ENCODE results near the gene HLTF. TPM values are rescaled to one million over a fixed set of nuclear protein-coding genes. Genes with fewer than 3 reads are reported as not detected.

The HLTF gene
- total and polyA plus RNA-seq, 2 of the 4 experiments (the other 2 are of a cell fraction) = 12.6 to 39.1 TPM

- ATAC-seq (ENCODE audit: low read depth) (no peak), DNase-seq (no peak)
- Histone ChIP-seq H2BK15ac (ENCODE audit: low read depth, low read length) (no peak overlapping the region), H3K4me3 (ENCODE audit: insufficient read depth, low read depth, low read length) (no peak overlapping the region), H4K20me1 (ENCODE audit: insufficient read depth, low read length) (no peaks in the 10 kb centered on the region), H2AK5ac (ENCODE audit: low read depth, low read length) (no peak overlapping the region), H3K56ac (ENCODE audit: extremely low read depth, insufficient read depth, low read length) (no peak overlapping the region), H3K23ac (ENCODE audit: low read depth, low read length) (no peak overlapping the region), H4K91ac (ENCODE audit: insufficient read depth, low read depth, low read length) (no peak overlapping the region), H4K8ac (ENCODE audit: low read depth in 2 of 2, low read length in 2 of 2) (no peak overlapping the region), H3K79me1 (ENCODE audit: low read depth in 1 of 2, low read length in 2 of 2) (no peaks in the 10 kb centered on the region), H2BK120ac (ENCODE audit: low read depth, low read length) (no peak overlapping the region), H3K9me3 (ENCODE audit: control insufficient read depth, insufficient read depth, low read length) (no peaks in the 10 kb centered on the region; the same call in 1 of the 2 replicates), H3K14ac (replicated peaks; ENCODE audit: low read depth, low read length) (no peak overlapping the region), H2BK20ac (ENCODE audit: low read depth, low read length) (no peak overlapping the region), H3K18ac (ENCODE audit: low read depth, low read length) (no peak overlapping the region), H4K5ac (ENCODE audit: low read depth, low read length) (no peak overlapping the region), H3K27ac (ENCODE audit: insufficient read depth, low read length) (no peak overlapping the region), H3K4me1 (ENCODE audit: control insufficient read depth, insufficient read depth, low read length) (no peaks in the 10 kb centered on the region), H3K4ac (ENCODE audit: low read depth, low read length) (no peak overlapping the region), H3K36me3 (ENCODE audit: control insufficient read depth, insufficient read depth, low read length) (no peaks in the 10 kb centered on the region), H3K9ac (ENCODE audit: low read depth, low read length) (no peak overlapping the region), H2AFZ (replicated peaks; ENCODE audit: low read length, poor library complexity) (no peak overlapping the region), H3K4me2 (ENCODE audit: low read depth, low read length) (no peak overlapping the region), H2BK5ac (ENCODE audit: low read depth, low read length, poor library complexity, severe bottlenecking) (no peak overlapping the region), H3K9me1 (ENCODE audit: insufficient read depth, low read length) (no peaks in the 10 kb centered on the region), H3K27me3 (ENCODE audit: control insufficient read depth, insufficient read depth, low read length) (no peaks in the 10 kb centered on the region), H2AK9ac (replicated peaks; ENCODE audit: low read depth, low read length, poor library complexity) (no peak overlapping the region)
- CTCF ChIA-PET = no interaction called here
- no TSS peak for BruUV-seq (replicated peaks)
- intact Hi-C loops (cut with micrococcal nuclease) = no loop called here
- no CpG with 5 or more reads among the region's 3 CpGs for WGBS, 2 experiments (ENCODE audit: extremely low coverage in 2 of 2, insufficient read length in 1 of 2)
- in situ Hi-C loops (cut with MboI; ENCODE audit: low sequenced_read_pairs) = loop anchor here (25.0 kb wide), 1 partner anchor 608 kb away; no protein-coding TSS in a partner anchor
- dilution Hi-C loops (cut with HindIII; ENCODE audit: low sequenced_read_pairs, unreplicated experiment) = no loop called here
- POLR2A ChIA-PET (ENCODE audit: unreplicated experiment) = no interaction called here
- TF ChIP-seq MAFK (IDR thresholded peaks at IDR 0.05; ENCODE audit: low read depth, low read length) (no peak), FOS (IDR thresholded peaks at IDR 0.05; ENCODE audit: low read depth, low read length) (no peak)
Measured at GRCh38 chr3:149104484-149104883, 18.2 kb upstream of the HLTF start.

Data from IMR-90 (cell line).